ENCODE results near the gene ACVR2A.

DNA sequence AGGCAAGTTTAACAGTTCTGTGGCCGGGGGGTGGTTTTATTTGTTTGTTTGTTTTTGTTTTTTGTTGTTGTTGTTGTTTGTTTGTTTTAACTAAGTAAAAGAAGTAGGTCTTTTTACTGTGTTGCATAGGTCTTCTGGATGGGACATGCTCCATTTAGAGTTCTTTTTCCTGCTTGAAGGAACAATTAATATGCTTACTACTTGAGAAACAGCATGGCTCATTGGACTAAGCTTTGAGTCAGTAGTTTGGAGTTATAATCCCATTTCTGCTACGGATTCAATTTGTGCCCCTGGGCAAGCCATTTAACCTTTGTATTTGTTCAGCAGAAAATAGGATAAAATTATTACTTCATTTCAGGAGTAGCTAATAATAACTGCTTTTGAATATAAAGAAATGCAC lies 8.7 kb upstream of the ACVR2A start:
- TF ChIP-seq, protein P1, sequence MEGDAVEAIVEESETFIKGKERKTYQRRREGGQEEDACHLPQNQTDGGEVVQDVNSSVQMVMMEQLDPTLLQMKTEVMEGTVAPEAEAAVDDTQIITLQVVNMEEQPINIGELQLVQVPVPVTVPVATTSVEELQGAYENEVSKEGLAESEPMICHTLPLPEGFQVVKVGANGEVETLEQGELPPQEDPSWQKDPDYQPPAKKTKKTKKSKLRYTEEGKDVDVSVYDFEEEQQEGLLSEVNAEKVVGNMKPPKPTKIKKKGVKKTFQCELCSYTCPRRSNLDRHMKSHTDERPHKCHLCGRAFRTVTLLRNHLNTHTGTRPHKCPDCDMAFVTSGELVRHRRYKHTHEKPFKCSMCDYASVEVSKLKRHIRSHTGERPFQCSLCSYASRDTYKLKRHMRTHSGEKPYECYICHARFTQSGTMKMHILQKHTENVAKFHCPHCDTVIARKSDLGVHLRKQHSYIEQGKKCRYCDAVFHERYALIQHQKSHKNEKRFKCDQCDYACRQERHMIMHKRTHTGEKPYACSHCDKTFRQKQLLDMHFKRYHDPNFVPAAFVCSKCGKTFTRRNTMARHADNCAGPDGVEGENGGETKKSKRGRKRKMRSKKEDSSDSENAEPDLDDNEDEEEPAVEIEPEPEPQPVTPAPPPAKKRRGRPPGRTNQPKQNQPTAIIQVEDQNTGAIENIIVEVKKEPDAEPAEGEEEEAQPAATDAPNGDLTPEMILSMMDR (IDR thresholded peaks at IDR 0.05 in 8 of 11, conservative IDR thresholded peaks at IDR 0.05 in 3 of 11) = no peak
- no peak for TF ChIP-seq POLR2A (IDR thresholded peaks at IDR 0.05)
- no peak for TF ChIP-seq POLR2AphosphoS5 (IDR thresholded peaks at IDR 0.05)
